GM18507 (cell line): ENCODE measurements around the gene EBNA1BP2.
"Not testable (repeated sequence)": the region's sequence is repeated elsewhere in the genome, so short reads cannot be mapped to it uniquely, and the experiment has no call there.

ENCODE experiments used
- DNase-seq: peaks from one replicate; pipeline ENCODE4 v3.0.0; 2011; ENCODE audit warnings: low read depth; ENCODE audit not compliant: insufficient read length; ENCODE audit errors: extremely low spot score
- FAIRE-seq: peaks from 2 replicates; lab custom pipeline; 2011; peaks lifted over from hg19 to GRCh38; lab: Jason Lieb, UNC

EBNA1BP2 gene

GRCh38 chr1:43177691-43178090, 5.6 kb upstream of the EBNA1BP2 start:
- FAIRE-seq, result no peak
- DNase-seq, result no peak

- DNase-seq (no peak), FAIRE-seq (no peak)
Measured at GRCh38 chr1:43174873-43175272, 2.8 kb upstream of the EBNA1BP2 start.

GRCh38 chr1:43172527-43172972, 460 bp upstream of the EBNA1BP2 start:
- DNase-seq (peak; percentile 93), FAIRE-seq (no peak)

GRCh38 chr1:43171312-43171875, 696 bp downstream of the EBNA1BP2 start:
- no peak for FAIRE-seq

GRCh38 chr1:43165765-43166164, 6.3 kb downstream of the EBNA1BP2 start:
- no peak for FAIRE-seq
- DNase-seq, result no peak

More at GRCh38 chr1:43171312-43171875, 696 bp downstream of the EBNA1BP2 start:
- no peak for DNase-seq

GRCh38 chr1:43165162-43165561, 6.9 kb downstream of the EBNA1BP2 start:
- FAIRE-seq (no peak), DNase-seq (no peak)

- DNase-seq (no peak), FAIRE-seq (no peak)
Measured at GRCh38 chr1:43156026-43156425, 16.1 kb downstream of the EBNA1BP2 start.

GRCh38 chr1:43153443-43153842, 18.6 kb downstream of the EBNA1BP2 start:
- no peak for DNase-seq
- FAIRE-seq, result no peak

- FAIRE-seq (no peak), DNase-seq (no peak)
Measured at GRCh38 chr1:43152866-43153265, 19.2 kb downstream of the EBNA1BP2 start.

GRCh38 chr1:43149889-43150288, 22.2 kb downstream of the EBNA1BP2 start:
- DNase-seq (no peak), FAIRE-seq (no peak)

GRCh38 chr1:43147625-43148327, 24.3 kb downstream of the EBNA1BP2 start:
- no peak for FAIRE-seq
- DNase-seq, result no peak

- no peak for FAIRE-seq
- no peak for DNase-seq
Measured at GRCh38 chr1:43144237-43144636, 27.9 kb downstream of the EBNA1BP2 start.

GRCh38 chr1:43143441-43143888, 28.6 kb downstream of the EBNA1BP2 start:
- FAIRE-seq, result no peak
- DNase-seq, result no peak

GRCh38 chr1:43140583-43140982, 31.5 kb downstream of the EBNA1BP2 start:
- DNase-seq (no peak), FAIRE-seq (no peak)

GRCh38 chr1:43140010-43140409, 32.1 kb downstream of the EBNA1BP2 start:
- FAIRE-seq (no peak), DNase-seq (no peak)

- FAIRE-seq, DNase-seq: not testable (repeated sequence)
Measured at GRCh38 chr1:43139295-43139694, 32.8 kb downstream of the EBNA1BP2 start.

- no peak for FAIRE-seq
- no peak for DNase-seq
Measured at GRCh38 chr1:43137445-43138052, 34.5 kb downstream of the EBNA1BP2 start.

- no peak for FAIRE-seq
- DNase-seq, result no peak
Measured at GRCh38 chr1:43135857-43136781, 36.0 kb downstream of the EBNA1BP2 start.

GRCh38 chr1:43134640-43135039, 37.5 kb downstream of the EBNA1BP2 start:
- no peak for FAIRE-seq
- no peak for DNase-seq

GRCh38 chr1:43134068-43134467, 38.0 kb downstream of the EBNA1BP2 start:
- DNase-seq, result no peak
- FAIRE-seq, result no peak
